ENCODE measurements around the gene DIP2C.

DNA sequence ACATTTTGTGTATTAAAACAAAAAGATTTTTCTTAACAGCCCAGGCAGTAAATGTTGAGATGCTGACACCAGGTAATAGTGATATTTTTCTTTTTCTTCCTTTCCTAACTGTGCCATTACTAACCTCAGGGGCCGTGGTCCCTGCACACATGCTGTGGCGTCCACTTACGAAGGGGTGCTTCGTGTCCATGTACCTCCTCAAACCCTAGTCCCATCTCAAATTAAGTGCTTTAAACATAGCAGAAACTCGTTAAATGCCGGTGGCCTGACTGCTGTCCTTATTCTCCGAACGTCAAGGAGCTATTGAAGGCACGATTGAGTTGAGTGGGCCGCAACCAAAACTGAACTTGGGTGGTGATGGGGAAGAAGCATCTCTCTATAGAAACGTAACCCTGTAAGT lies 421.8 kb downstream of the DIP2C start:
- TF ChIP-seq, protein P1, sequence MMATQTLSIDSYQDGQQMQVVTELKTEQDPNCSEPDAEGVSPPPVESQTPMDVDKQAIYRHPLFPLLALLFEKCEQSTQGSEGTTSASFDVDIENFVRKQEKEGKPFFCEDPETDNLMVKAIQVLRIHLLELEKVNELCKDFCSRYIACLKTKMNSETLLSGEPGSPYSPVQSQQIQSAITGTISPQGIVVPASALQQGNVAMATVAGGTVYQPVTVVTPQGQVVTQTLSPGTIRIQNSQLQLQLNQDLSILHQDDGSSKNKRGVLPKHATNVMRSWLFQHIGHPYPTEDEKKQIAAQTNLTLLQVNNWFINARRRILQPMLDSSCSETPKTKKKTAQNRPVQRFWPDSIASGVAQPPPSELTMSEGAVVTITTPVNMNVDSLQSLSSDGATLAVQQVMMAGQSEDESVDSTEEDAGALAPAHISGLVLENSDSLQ (IDR thresholded peaks at IDR 0.05), result no peak
- TF ChIP-seq ARNT (IDR thresholded peaks at IDR 0.05), result no peak
- no peak for TF ChIP-seq FOXK2 (IDR thresholded peaks at IDR 0.05)
- no peak for TF ChIP-seq FOXA1 (IDR thresholded peaks at IDR 0.05)
- TF ChIP-seq SUZ12 (IDR thresholded peaks at IDR 0.05), result no peak
- TF ChIP-seq CTBP1 (IDR thresholded peaks at IDR 0.05; ENCODE audit: borderline replicate concordance), result no peak
- no peak for TF ChIP-seq ZNF384 (IDR thresholded peaks at IDR 0.05)
- no peak for TF ChIP-seq BHLHE40 (IDR thresholded peaks at IDR 0.05; ENCODE audit: borderline replicate concordance)
- TF ChIP-seq ELF4 (IDR thresholded peaks at IDR 0.05), result no peak

All from HEK293T (cell line).